HG02973 (cell line): ENCODE data around the gene ATRIP.

Experiments
- ATAC-seq: cut with Tn5 transposase; IDR thresholded peaks from one replicate; pipeline ENCODE4 v1.9.1; 2021; ENCODE audit warnings: moderate library complexity; ENCODE audit not compliant: unreplicated experiment

Gene ATRIP

DNA sequence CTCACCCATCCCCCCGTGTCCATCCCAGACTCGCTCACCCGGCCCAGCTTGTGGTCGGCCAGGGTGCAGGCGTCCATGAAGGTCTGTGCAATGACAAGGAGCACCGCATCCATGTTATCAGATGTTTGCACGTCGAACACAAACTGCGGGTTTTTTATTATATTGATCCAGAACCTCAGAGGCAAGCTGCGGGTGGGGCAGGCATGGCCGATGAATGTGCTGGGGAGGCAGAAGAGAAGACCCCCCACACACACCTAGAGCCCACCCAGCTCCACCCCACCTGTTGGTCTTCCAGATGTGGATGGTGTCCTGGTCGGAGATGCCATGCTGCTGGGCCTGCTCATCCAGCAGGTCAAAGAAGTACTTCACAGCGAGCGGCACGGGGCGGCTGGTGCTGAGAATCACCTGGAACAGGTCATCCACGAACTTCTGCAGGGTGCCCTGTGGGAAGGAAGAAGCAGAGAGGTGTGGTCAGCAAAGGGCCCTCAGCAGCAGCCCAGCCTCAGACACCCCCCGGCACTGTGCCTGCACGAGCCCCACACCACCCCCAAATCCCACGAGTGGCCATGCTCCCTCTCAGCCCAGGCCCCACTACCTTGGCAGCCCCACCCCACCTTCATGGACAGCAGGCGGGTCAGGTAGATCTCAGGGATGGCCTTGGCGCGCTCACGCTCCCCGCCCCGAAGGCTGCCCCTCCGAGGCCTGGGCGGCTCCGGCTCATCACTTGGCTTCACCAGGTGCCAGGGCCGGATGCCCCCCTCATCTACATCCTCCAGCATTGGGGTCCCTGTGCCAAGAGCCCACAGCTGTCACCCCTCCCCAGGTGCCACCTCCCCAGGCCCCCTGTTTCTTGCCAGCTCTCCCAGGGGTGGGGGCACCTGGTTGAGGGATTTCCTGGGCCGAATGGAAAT is 37.0 kb upstream of the ATRIP start:
- no peak for ATAC-seq

DNA sequence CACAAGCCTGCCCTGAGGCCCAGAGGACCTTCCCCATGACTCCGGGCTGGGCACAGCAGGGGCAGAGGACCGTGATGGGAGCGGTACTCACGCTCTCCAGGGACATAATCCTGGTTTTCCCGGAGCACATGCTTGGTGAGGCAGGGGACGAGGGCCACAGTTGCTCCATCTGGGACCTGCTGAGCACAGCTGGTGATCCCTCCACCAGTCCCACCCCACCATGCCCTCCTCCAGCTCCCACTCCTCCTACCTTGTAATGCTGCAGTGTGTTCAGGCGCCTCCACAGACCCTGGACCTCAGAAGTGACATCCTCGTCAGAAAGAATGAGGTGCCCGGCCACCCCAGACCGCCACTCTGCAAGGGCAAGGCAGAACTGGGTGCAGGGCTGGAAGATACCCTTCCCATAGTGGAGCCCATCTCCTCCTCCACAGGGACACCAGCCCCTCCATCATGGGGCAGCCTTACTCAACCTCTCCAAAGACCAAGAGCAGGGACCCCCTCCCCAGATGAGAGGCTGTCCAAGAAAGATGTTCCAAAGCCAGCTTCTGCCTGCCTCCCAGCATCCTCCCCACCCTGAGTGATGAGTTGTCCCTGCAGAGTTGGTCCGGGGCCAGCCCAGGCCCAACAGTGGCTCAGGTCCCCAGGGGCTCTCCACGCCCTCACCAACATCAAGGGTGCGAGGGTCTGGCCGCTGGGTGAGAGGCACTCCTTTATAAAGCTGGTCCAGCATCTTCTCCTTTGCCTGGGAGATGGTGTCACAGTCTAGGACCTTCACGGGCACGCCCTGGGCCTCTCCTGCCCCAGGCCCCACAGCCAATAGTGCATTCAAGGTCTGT is 36.1 kb upstream of the ATRIP start:
- no peak for ATAC-seq

DNA sequence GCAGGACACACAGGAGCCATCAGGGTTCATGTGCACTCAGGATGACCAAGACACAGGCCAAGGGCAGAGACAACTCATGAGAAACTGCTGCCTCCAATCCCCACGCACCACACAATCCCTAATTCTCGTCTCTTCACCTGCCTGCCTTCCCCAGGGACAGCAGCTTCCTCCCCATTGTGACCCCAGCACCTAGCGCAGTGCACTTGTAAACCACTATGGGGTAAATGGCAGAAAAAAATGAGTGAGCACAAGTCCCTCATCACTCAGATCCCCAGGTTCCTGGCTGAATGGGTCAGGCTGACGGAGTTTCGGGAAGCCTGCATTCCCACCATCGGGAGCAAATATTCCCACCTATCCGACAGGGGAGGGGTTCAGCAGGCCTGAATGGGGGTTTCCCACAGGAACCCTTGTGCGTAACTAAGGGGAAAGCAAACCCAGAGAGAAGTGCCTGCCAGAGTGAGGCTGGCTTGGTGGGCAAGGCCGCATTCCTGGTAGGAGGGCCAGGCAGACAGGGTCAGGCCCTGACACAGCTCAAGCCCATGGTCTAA is 35.4 kb upstream of the ATRIP start:
- ATAC-seq = no peak

- ATAC-seq = no peak
Measured at GRCh38 chr3:48411606-48412374, 34.7 kb upstream of the ATRIP start.

DNA sequence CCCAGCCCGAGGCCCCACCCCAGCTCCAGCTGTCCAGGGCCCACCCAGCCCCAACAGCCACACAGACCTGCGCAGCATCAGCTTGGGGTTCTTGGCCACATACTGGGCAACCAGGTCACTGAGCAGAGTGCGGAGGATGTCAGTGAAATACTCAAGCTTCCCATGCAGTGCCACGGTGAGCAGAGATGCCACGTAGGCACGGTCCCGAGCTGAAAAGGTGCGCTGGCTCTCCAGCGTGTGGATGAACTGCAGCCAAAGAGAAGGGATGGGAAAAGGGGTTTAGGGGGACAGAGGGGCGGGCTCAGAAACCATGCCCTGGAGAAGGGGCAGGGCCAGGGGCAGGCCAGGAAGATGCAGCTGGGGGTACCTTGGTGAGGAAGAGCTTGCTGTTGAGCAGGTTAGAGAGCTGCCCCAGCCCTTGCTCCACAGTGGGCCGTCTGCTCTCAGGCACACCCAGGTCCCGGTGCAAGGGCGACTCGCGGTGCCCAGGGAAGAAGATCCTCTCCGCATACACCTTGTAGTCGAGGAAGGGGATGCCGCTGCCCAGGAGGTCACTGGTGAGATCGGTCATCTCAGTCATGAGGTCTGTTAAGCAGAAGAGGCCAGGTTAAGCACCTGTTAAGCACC is 34.0 kb upstream of the ATRIP start:
- no peak for ATAC-seq

- no peak for ATAC-seq
Measured at GRCh38 chr3:48413086-48413485, 33.5 kb upstream of the ATRIP start.

DNA sequence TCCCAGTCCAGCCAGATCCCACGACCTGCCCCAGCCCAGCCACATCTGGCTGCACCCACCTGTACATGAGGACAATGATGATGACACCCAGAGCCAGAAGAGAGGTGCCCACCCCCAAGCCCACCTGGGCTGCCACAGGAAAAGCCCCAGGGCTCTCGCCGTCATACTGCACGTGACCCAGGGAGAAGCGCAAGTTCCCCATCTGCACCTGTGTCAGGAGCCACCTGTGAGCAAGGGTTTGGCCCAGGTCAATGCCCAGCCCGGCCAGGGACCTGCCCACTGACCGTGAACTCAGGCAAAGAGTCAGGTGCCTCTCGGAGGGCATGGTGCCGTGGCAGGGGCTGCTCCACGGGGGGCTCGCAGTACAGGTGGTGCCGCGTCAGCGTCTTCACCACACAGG is 32.9 kb upstream of the ATRIP start:
- ATAC-seq = no peak

DNA sequence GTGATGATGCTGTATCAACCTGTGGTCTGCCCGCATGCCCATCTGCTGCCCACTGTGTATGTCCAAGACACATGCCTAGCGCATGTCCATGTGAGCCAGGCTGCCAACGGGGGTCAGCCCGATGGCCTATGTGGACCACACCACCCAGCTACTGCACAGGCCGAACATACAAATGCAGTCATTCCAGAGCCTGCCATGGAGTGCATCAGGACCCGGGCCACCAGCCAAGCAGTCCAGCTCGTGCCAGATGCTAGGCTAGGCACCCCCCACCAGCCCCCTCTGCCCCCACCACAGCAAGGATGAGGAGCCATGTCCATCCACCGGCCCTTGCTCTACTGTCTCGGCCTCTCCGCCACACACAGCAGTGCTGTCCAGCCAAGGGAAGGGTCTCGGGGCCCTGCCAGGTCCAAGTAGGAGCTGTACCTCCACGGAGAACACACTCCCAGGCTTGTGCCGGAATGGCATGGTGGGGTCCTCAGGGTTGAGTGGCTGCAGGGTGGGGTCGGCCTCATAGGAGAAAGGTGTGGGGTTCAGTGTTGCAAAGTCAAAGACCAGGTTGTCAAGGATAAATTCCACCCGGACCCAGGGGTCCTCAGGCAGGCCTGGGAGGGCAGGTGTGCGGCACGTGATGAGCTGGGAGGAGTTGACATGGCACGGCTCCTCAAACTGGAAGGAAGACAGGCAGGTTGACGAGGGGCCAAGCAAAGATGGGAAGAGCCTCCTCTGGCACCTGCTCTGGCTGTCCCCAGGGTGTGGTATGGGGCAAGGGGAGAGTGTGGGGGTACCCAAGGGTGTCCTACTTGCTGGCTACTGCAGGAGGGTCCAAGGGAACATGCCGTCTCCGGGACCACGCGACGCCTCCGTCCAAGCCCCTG is 31.9 kb upstream of the ATRIP start:
- no peak for ATAC-seq

GRCh38 chr3:48415251-48415953 is 31.1 kb upstream of the ATRIP start:
- ATAC-seq = no peak

GRCh38 chr3:48416091-48416505 is 30.4 kb upstream of the ATRIP start:
- no peak for ATAC-seq

DNA sequence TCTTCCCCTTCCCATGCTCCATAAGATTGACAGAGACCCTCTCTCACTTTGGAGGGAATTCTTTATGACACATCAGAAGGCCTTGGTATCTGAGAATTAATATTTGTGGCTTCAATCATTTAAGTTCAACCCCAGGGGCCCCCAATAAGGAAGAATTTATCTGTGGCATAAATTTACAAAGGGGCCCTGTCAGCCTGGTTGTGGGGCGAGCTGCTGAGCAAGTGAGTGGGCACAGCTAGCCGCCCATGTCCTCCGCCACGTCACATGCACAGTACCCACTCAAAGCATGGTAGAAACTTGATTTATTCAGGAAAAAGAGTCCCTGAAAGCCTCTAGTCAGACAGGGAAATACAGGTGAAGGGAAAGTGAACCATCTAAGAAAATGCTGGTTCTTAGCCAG is 30.0 kb upstream of the ATRIP start:
- no peak for ATAC-seq

- no peak for ATAC-seq
Measured at GRCh38 chr3:48417529-48418108, 28.9 kb upstream of the ATRIP start.

GRCh38 chr3:48418140-48418539 is 28.4 kb upstream of the ATRIP start:
- no peak for ATAC-seq

GRCh38 chr3:48418651-48419050 is 27.9 kb upstream of the ATRIP start:
- ATAC-seq = no peak

- ATAC-seq = no peak
Measured at GRCh38 chr3:48419149-48419548, 27.4 kb upstream of the ATRIP start.

DNA sequence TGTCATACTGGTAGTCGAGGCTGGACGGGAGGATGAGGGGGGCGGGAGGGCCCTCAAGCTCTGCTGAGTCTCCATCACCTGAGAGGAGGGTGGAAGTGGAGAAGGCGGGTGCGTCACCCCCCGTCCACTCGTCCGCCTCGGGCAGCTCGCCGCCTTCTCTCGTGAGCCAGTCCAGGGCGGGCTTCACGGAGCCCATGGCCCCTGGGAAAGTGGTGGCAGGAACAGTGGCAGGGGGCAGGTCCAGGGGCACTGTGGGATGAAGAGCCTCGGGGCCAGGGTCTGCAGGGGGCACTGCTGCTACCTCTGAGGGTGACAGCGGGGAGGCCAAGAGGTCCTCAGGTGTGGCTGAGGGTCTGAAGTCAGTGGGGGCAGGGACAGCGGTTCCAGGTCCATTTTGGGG is 26.9 kb upstream of the ATRIP start:
- ATAC-seq = no peak

DNA sequence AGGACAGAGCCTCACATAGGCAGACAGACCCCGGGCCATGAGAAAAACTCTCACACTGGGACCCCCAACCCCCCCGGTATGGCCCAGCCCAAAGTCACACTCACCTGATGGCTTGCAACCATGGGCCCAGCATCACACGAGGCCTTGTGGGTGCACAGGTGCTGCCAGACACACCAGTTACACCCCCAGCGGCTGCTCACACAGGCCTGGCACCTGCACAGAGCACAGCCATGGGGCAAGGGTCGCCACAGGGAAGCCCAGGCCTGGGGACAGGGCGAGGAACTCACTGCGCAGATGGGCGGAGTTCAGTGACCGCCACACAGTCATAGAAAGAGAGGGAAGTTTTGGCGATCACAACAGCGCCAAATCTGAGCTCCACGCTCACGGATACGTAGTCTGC is 26.0 kb upstream of the ATRIP start:
- no peak for ATAC-seq

GRCh38 chr3:48422272-48422671 is 24.3 kb upstream of the ATRIP start:
- no peak for ATAC-seq

DNA sequence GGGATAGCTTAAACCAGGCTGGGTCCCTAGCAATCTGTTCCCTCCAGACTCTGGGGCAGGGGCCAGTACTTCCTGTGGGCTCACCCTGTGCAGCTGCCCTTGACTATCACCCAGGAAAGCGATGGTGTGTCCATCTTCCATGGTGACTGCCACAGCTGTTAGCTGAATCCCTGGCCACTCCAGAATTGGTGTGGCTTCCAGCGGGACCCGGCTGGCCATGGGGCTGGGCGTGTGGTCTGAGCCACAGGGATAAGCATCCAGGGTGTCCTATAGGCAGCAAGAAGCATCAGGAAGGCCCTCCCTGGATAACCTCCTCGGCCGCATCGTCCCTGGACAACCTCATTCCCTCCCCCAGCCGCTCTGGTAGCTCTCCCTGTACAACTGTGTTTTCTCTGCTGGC is 23.9 kb upstream of the ATRIP start:
- ATAC-seq = no peak
